Suprapubic skin (tissue), 4 donors: ENCODE results near the gene MT1M.

Experiments
- EP300 ChIP-seq: sonication (generic); formaldehyde crosslinking; IDR thresholded peaks from one replicate; pipeline ENCODE4 v1.6.1; 2017; ENCODE audit warnings: antibody characterized with exemption
- POLR2A ChIP-seq, 2 donors: fragments of 450-650 bp; IDR thresholded peaks; one replicate each; pipeline ENCODE4 v1.6.1; 2017; ENCODE audit warnings: antibody characterized with exemption in 2 of 2, mild to moderate bottlenecking in 2 of 2, moderate library complexity in 2 of 2
- POLR2AphosphoS5 ChIP-seq, 3 donors: sonication (generic); formaldehyde crosslinking; IDR thresholded peaks; one replicate each; pipeline ENCODE4 v1.6.1; 2017; ENCODE audit warnings: antibody characterized with exemption in 3 of 3
- TF ChIP-seq, protein P1 (sequence below), 2 donors: fragments of 200-600 bp in 1 of 2; fragments of 450-650 bp in 1 of 2; sonication (generic) in 1 of 2; IDR thresholded peaks; one replicate each; pipeline ENCODE4 v1.5.1; 2016 to 2019; ENCODE audit warnings: antibody characterized with exemption in 2 of 2, mild to moderate bottlenecking in 1 of 2, moderate library complexity in 1 of 2

GRCh38 chr16:56639045-56639444 is 6.6 kb downstream of the MT1M start:
- TF ChIP-seq POLR2A (IDR thresholded peaks at IDR 0.05) (no peak), EP300 (no peak), POLR2AphosphoS5 (IDR thresholded peaks at IDR 0.05) (no peak)
- TF ChIP-seq, protein P1, sequence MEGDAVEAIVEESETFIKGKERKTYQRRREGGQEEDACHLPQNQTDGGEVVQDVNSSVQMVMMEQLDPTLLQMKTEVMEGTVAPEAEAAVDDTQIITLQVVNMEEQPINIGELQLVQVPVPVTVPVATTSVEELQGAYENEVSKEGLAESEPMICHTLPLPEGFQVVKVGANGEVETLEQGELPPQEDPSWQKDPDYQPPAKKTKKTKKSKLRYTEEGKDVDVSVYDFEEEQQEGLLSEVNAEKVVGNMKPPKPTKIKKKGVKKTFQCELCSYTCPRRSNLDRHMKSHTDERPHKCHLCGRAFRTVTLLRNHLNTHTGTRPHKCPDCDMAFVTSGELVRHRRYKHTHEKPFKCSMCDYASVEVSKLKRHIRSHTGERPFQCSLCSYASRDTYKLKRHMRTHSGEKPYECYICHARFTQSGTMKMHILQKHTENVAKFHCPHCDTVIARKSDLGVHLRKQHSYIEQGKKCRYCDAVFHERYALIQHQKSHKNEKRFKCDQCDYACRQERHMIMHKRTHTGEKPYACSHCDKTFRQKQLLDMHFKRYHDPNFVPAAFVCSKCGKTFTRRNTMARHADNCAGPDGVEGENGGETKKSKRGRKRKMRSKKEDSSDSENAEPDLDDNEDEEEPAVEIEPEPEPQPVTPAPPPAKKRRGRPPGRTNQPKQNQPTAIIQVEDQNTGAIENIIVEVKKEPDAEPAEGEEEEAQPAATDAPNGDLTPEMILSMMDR (IDR thresholded peaks at IDR 0.05), result no peak
